Cerebellar cortex (tissue), 1 donor: ENCODE results near the gene MAU2.
A peak's percentile ranks its signal among the peaks of the same experiment; 100 is the strongest.

ENCODE experiments used
- DNase-seq: peaks from one replicate; pipeline ENCODE4 v3.0.0-alpha.2; 2015; ENCODE audit warnings: low spot score

Gene MAU2, protein sequence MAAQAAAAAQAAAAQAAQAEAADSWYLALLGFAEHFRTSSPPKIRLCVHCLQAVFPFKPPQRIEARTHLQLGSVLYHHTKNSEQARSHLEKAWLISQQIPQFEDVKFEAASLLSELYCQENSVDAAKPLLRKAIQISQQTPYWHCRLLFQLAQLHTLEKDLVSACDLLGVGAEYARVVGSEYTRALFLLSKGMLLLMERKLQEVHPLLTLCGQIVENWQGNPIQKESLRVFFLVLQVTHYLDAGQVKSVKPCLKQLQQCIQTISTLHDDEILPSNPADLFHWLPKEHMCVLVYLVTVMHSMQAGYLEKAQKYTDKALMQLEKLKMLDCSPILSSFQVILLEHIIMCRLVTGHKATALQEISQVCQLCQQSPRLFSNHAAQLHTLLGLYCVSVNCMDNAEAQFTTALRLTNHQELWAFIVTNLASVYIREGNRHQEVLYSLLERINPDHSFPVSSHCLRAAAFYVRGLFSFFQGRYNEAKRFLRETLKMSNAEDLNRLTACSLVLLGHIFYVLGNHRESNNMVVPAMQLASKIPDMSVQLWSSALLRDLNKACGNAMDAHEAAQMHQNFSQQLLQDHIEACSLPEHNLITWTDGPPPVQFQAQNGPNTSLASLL

GRCh38 chr19:19320361-19321140 lies at the start of gene MAU2, which contains the start of gene SUGP1:
Gene MAU2 (plus strand): TSS chr19:19320829. CDS start chr19:19320860, 31 bp downstream.
Gene SUGP1 (minus strand): TSS chr19:19320509. CDS start chr19:19320496, 13 bp downstream.
- peak; percentile 96 for DNase-seq

GRCh38 chr19:19271828-19272599 lies 48.6 kb upstream of the MAU2 start:
- no peak for DNase-seq

- no peak for DNase-seq
Measured at GRCh38 chr19:19274146-19274545, 46.5 kb upstream of the MAU2 start.

DNA sequence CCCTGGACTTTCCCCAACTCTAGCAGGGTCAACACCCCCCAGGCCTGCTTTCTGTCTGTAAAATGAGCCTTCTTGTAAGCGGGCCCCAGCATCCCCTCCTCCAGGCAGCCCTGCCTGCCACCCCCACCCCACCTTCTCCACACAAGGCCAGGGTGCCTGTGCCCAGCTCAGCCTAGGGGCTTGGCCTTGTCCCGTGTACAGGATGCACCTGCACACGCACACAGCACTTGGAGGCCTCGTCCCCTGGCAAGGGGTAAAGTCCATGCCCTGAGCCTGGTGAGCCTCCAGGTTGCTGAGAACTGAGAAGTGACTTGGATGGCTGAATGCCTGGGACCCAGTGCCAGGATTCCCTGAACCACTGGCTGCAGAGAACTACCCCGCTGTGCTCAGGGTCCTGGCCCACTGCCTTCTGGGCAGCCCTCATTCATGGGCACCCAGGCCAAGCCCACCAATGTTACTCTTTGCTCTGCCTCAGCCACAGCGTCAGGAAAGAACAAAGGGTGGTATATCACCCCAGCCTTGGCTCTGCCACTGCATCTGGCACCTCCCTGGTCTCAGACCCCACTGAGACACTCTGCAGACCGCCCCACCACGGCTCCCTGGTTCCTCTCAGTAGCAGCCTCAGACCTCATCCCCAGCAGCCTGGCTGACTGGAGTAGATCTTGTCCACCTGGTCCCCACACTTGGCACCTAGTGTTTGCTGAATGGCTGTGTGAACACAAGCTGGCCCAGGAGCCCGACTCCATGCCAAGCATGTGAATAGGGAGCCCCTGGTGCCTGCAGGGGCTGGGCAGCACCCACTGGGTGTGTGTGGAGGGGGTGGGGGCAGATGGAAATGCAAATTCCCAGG lies 45.7 kb upstream of the MAU2 start:
- DNase-seq = no peak

DNA sequence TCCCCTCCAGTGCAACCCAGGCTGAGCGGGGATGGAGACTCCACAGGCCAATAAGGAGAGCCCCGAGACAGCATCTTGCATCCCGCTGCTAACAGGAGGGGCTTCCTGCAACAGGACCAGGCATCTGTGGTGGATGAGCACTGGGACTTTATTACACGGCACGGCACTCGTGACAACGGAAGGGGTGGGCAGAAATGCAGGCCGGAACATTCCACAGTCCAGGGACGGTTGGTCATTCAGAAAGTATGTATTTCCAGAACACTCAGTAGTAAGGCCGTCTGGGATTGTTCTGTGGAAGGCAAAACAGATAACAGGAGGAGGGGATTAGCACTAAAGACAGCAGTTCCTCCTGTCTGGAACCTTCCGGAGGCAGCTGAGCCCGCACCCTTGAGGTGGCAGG lies 44.2 kb upstream of the MAU2 start:
- DNase-seq = no peak

GRCh38 chr19:19276851-19277250 lies 43.8 kb upstream of the MAU2 start:
- DNase-seq = no peak

GRCh38 chr19:19278315-19278714 lies 42.3 kb upstream of the MAU2 start:
- no peak for DNase-seq

- DNase-seq = no peak
Measured at GRCh38 chr19:19279062-19279612, 41.5 kb upstream of the MAU2 start.

DNA sequence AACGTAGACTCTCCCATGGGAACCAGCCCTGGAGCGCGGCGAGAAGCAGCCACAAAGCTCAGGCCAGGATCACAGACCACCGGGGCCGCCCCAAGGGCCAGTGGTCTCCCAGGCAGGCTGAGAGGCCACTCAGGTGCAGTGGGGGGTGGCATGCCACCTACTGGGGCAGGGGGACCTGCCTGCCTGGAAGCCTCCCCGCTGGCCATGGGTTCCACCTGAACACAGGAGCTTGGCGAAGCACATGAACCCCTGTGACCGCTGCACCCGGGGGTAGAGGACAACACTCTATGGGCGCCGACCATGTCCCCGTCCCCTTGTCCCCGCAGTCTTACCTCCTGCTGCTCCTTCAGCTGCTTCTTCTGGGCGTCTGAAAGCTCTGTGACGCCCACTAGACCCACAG lies 40.8 kb upstream of the MAU2 start:
- no peak for DNase-seq

- DNase-seq = peak; percentile 77
Measured at GRCh38 chr19:19280561-19280960, 40.1 kb upstream of the MAU2 start.

GRCh38 chr19:19285686-19286085 lies 34.9 kb upstream of the MAU2 start:
- no peak for DNase-seq

DNA sequence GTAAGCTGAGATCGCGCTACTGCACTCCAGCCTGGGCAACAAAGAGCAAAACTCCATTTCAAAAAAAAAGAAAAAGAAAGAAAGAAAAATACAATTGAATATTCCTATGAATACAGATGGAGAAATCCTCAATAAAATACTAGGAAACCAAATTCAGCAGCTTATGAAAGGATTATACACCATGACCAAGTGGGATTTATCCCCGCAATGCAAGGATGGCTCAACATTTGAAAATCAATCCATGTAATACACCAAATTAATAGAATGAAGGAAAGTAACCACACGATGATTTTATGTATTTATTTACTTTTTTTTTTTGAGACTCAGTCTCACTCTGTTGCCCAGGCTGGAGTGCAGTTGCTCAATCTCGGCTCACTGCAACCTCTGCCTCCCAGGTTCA lies 28.0 kb upstream of the MAU2 start:
- DNase-seq = no peak

GRCh38 chr19:19294914-19295313 lies 25.7 kb upstream of the MAU2 start:
- DNase-seq = no peak

DNA sequence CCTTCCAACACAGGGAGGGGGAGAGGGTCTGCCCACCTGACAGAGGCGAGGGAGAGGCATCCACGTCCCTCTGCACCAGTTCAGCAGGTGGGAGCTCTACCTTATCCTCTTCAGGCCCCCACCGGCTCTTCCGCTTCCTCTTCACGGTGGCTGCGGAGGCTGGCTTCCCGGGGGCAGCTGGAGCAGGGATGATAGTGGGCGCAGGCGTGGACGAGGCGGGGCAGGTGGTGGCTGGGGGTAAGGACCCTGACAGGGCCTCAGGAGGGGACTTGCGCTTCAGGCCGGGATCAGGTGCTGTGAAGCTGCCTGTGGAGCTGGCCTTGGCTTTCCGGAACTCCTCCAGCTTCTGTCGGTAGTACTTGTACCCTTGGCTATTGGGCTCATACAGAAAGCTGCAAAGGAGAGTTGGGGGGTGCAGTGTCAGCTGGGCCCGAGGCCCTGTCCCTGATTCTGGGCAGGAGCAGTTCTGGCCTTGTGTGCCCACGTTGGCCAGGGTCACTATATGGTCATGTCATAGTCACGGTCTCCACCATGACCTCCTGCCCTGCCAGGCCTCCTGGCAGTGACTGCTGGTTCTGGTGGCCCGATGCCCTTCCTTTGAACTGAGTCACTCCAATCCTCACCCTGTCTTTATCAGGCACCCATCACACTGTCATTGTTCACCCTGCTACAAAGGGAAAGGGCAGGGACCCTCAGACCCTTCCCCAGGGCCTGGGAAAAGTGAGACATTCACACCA lies 23.5 kb upstream of the MAU2 start:
- no peak for DNase-seq

DNA sequence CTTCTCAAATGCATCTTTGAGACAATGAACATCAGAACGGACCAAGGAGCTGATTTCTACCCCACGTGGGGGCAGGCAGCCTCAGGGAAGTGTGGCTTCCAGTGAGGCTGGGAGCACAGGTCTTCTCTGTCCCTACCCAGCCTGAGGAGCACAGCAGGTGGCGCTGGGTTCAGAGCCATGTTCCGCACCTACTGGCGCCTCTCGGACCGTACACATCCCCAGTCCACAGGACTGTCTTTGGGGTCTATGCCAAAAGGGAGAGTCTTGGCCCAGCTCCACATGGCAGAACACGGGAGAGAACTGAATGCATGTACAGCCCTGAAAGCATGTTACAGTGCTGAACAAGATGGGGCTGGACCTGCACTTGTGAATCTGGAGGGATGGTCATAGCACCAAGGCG lies 22.9 kb upstream of the MAU2 start:
- peak; percentile 52 for DNase-seq

DNA sequence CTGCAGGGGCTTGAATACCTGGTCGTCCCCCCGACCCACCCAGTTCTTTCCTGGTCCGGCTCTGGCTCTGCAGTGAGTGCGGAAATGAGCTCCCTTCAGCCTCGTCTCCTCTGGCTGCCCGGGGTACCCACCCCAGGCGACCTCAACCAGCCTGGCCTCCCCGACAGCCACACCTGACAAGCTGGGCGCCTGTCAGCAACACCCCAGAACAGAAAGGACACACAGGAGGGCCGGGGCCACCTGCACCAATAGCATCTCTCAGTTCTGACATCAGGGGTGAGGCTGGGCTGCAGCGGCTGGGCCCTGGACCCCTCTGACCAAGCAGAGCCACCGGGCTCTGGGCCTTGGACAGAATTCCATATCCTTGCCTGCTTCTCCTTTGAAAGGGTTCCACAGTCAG lies 20.0 kb upstream of the MAU2 start:
- no peak for DNase-seq

DNA sequence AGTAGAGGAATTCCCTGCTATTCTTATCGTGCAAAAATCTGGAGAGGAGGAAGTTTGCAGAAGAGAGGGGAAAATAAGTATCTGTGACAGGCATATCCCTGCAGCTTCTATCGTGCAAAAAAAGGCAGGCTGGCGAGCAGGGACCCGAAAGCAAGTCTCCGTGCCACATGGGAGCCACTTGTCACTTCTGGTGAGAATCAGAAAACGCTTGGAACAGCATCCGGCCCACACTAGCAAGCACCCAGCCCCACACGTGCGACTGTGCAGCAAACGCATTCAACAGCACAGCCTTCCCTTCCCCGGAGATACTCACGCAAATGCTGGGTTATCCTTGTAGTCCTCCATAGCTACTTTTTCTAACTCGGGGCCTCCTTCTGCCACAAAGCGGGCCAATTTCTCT lies 17.2 kb upstream of the MAU2 start:
- DNase-seq = no peak

DNA sequence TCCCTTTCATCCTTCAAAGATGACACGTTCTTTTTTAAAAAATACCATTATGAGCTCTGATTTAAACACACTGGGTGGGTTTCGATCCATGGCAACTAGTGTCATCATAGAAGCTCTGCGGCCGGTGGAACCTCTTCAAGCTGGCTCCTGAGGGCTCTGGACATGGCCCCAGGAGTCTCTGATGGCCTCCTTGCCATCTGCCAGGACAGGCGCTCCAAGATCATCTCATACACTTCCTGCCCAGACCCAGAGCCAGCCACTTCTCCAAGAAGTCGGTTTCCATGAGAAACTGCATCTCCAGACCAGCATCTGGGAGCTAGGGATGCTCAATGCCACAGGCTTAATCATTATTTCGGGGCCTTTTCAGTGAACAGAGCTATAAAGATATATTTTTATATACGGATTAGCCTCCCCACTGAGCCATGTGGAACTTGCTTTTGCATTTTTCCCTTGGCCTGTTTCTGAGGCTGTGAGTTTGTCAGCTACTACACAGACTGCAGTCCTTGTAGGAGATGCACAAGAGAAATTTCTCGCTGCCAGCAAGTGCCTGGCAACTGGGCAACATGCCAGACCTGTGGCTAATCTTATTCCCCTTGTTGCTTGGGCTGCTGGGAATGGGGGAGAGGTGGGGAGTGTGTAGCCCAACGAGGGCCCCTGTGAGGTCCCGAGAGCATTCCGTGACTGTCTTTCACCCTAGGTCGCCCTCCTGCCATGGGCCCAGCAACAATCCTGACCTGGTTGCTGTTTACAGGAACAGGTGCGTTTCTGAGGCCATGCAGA lies 16.3 kb upstream of the MAU2 start:
- DNase-seq = peak; percentile 58

GRCh38 chr19:19305066-19305465 lies 15.6 kb upstream of the MAU2 start:
- DNase-seq = no peak
